ENCODE measurements around the gene LHPP. TPM values are rescaled to one million over a fixed set of nuclear protein-coding genes. Genes with fewer than 3 reads are reported as not detected.

Gene LHPP
- total RNA-seq, 1 donor from 2014 or later, result 12.1 TPM

DNA sequence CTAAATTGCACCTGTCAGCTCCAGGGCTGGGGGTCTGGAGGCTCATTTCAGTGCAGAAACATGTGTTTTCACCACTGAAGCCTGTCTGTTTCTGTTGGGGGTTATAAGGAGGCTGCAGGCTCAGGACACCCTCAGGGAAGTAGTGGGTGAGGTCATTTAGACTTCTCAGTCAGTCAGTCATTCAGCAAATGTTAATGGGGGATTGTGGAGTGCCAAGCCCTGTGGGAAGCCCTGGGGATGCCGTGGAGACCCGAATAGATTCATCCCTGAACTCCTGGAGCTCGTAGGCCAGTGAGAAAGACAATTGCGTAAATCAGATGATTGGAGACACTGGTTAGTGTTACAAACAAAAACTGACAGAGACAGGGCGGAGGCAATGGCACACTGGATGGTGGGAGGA, 19.2 kb downstream of the LHPP start:
- no peak for DNase-seq (ENCODE audit: low read depth)
- no peak for TF ChIP-seq CTCF (conservative IDR thresholded peaks at IDR 0.05; ENCODE audit: low read depth, low read length)
- H3K4me3 ChIP-seq (ENCODE audit: low read depth, low read length), result no peak overlapping the region

- DNase-seq (ENCODE audit: low read depth), result no peak
- H3K4me3 ChIP-seq (ENCODE audit: low read depth, low read length), result no peak overlapping the region
- TF ChIP-seq CTCF (conservative IDR thresholded peaks at IDR 0.05; ENCODE audit: low read depth, low read length), result no peak
Observed at GRCh38 chr10:124481717-124482116, 20.1 kb downstream of the LHPP start.

DNA sequence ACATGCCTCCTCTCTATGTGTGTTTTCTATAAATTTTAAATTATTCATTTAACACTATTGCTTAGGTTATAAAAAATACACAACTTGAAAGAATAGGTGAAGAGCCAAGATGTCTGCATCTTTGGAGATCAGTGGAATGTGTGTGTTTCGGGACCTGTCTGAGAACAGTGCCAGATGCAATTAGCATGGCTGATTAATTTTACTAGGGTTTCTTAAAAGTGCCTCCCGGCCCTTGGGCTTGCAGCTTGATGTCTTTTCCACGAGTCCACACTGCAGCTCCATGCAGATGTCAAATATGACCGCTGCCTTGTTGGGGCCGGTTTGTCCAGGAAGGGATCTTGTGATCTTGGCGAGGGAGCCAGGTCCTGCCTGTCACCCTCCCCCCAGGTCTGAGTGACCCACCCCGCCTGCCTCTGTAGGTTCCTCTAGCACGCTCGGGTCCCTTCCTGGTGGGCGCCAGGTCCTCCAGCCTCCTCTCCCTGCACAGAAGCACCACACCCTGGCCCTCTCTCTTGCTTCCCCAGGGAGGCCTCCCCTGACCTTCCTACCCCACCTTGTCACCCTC, 20.7 kb downstream of the LHPP start:
- no peak for TF ChIP-seq CTCF (conservative IDR thresholded peaks at IDR 0.05; ENCODE audit: low read depth, low read length)
- DNase-seq (ENCODE audit: low read depth), result no peak
- no peak overlapping the region for H3K4me3 ChIP-seq (ENCODE audit: low read depth, low read length)

- TF ChIP-seq CTCF (conservative IDR thresholded peaks at IDR 0.05; ENCODE audit: low read depth, low read length), result no peak
- no peak overlapping the region for H3K4me3 ChIP-seq (ENCODE audit: low read depth, low read length)
- DNase-seq (ENCODE audit: low read depth), result no peak
Observed at GRCh38 chr10:124482876-124483275, 21.3 kb downstream of the LHPP start.

DNA sequence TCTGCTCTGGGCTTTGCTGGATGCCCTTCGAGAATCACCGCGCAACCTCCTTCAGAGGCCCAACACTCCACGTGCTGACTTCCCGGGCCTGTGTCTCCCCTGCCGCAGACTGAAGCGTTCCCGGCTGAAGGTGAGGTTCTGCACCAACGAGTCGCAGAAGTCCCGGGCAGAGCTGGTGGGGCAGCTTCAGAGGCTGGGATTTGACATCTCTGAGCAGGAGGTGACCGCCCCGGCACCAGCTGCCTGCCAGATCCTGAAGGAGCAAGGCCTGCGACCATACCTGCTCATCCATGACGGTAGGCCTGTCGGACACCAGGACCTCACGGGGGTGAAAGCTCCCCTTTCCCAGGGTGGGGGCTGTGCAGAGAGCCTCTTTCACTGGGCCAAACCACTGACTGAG, 22.4 kb downstream of the LHPP start:
- DNase-seq (ENCODE audit: low read depth), result no peak
- H3K4me3 ChIP-seq (ENCODE audit: low read depth, low read length), result no peak overlapping the region
- no peak for TF ChIP-seq CTCF (conservative IDR thresholded peaks at IDR 0.05; ENCODE audit: low read depth, low read length)

DNA sequence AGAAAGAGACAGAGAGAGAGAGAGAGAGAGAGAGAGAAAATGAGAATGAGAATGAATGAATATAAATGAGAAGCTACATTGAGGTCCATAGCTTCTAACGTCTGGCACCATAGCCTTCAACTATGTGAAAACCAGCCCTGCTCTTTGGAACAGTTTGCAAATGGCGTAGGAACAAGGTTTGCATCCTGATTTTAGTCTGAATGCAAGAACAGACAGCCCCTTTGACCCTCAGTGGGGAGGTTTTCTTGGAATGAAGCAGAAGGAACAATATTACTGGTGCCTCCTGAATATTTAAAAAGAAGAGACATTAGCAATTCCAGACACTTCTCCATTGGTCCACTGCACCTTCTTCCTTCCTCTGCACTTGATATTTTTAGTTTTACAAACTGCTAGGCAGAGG, 23.0 kb downstream of the LHPP start:
- DNase-seq (ENCODE audit: low read depth), result no peak
- no peak for TF ChIP-seq CTCF (conservative IDR thresholded peaks at IDR 0.05; ENCODE audit: low read depth, low read length)
- no peak overlapping the region for H3K4me3 ChIP-seq (ENCODE audit: low read depth, low read length)

GRCh38 chr10:124486635-124487034, 25.0 kb downstream of the LHPP start:
- DNase-seq (ENCODE audit: low read depth), result no peak
- no peak overlapping the region for H3K4me3 ChIP-seq (ENCODE audit: low read depth, low read length)
- TF ChIP-seq CTCF (conservative IDR thresholded peaks at IDR 0.05; ENCODE audit: low read depth, low read length), result no peak
